ENCODE data around the gene HEXD.

GRCh38 chr17:82452162-82452561, 34.0 kb downstream of the HEXD start:
- TF ChIP-seq CTCF (IDR thresholded peaks at IDR 0.05) (no peak), POLR2AphosphoS5 (IDR thresholded peaks at IDR 0.05; ENCODE audit: insufficient read depth in 1 of 2, low read depth in 1 of 2) (no peak), POLR2A (IDR thresholded peaks at IDR 0.05) (no peak)

Measured in vagina (tissue), 2 donors.